ENCODE measurements around the gene CDK13.

CDK13 gene

GRCh38 chr7:39936761-39937160 is 13.3 kb upstream of the CDK13 start:
- no peak overlapping the region for H3K4me3 Mint-ChIP-seq
- no peak overlapping the region for H3K27ac Mint-ChIP-seq
- H3K27me3 Mint-ChIP-seq: no peaks in the 10 kb centered on the region
- no peaks in the 10 kb centered on the region for H3K9me3 Mint-ChIP-seq
- no peaks in the 10 kb centered on the region for H3K4me1 Mint-ChIP-seq
- no peaks in the 10 kb centered on the region for H3K36me3 Mint-ChIP-seq

- Mint-ChIP-seq H3K27me3 (no peaks in the 10 kb centered on the region), H3K36me3 (no peaks in the 10 kb centered on the region)
These were observed 12.5 kb upstream of the CDK13 start for GRCh38 chr7:39937366-39938153.

GRCh38 chr7:39942883-39943282 is 7.2 kb upstream of the CDK13 start:
- Mint-ChIP-seq H3K9me3 (no peaks in the 10 kb centered on the region), H3K4me3 (no peak overlapping the region), H3K27me3 (no peaks in the 10 kb centered on the region), H3K27ac (peak overlapping the region; percentile 17), H3K4me1 (peaks cover 6% of the 10 kb centered on the region), H3K36me3 (no peaks in the 10 kb centered on the region)

More at GRCh38 chr7:39937366-39938153, 12.5 kb upstream of the CDK13 start:
- H3K9me3 Mint-ChIP-seq: no peaks in the 10 kb centered on the region
- no peak overlapping the region for H3K4me3 Mint-ChIP-seq
- H3K4me1 Mint-ChIP-seq: no peaks in the 10 kb centered on the region
- no peak overlapping the region for H3K27ac Mint-ChIP-seq

GRCh38 chr7:39946693-39947092 is 3.4 kb upstream of the CDK13 start:
- Mint-ChIP-seq H3K36me3 (no peaks in the 10 kb centered on the region), H3K27ac (peak overlapping the region; percentile 2), H3K4me1 (peaks cover 18% of the 10 kb centered on the region), H3K4me3 (no peak overlapping the region), H3K27me3 (no peaks in the 10 kb centered on the region), H3K9me3 (no peaks in the 10 kb centered on the region)

- Mint-ChIP-seq H3K27me3 (no peaks in the 10 kb centered on the region), H3K36me3 (peaks cover 2% of the 10 kb centered on the region), H3K4me1 (peaks cover 28% of the 10 kb centered on the region), H3K4me3 (peak overlapping the region; percentile 98), H3K27ac (peak overlapping the region; percentile 83), H3K9me3 (no peaks in the 10 kb centered on the region)
These were observed 1.6 kb upstream of the CDK13 start for GRCh38 chr7:39948375-39948955.

- H3K36me3 Mint-ChIP-seq: peaks cover 2% of the 10 kb centered on the region
- no peaks in the 10 kb centered on the region for H3K27me3 Mint-ChIP-seq
- no peaks in the 10 kb centered on the region for H3K9me3 Mint-ChIP-seq
- H3K4me1 Mint-ChIP-seq: peaks cover 34% of the 10 kb centered on the region
- peak overlapping the region; percentile 98 for H3K4me3 Mint-ChIP-seq
- peak overlapping the region; percentile 99 for H3K27ac Mint-ChIP-seq
These were observed 814 bp upstream of the CDK13 start for GRCh38 chr7:39948956-39949928.

GRCh38 chr7:39950473-39951225 is 593 bp downstream of the CDK13 start:
- Mint-ChIP-seq H3K9me3 (no peaks in the 10 kb centered on the region), H3K27me3 (no peaks in the 10 kb centered on the region), H3K4me3 (peak overlapping the region; percentile 98), H3K36me3 (peaks cover 2% of the 10 kb centered on the region), H3K4me1 (peaks cover 48% of the 10 kb centered on the region), H3K27ac (peak overlapping the region; percentile 84)

- Mint-ChIP-seq H3K4me3 (peak overlapping the region; percentile 96), H3K27me3 (no peaks in the 10 kb centered on the region), H3K4me1 (peaks cover 57% of the 10 kb centered on the region), H3K36me3 (peaks cover 2% of the 10 kb centered on the region), H3K9me3 (no peaks in the 10 kb centered on the region), H3K27ac (peak overlapping the region; percentile 85)
These were observed 1.5 kb downstream of the CDK13 start for GRCh38 chr7:39951226-39952194.

GRCh38 chr7:39952374-39952773 is 2.3 kb downstream of the CDK13 start:
- H3K27ac Mint-ChIP-seq: peak overlapping the region; percentile 85

GRCh38 chr7:39952803-39953202 is 2.7 kb downstream of the CDK13 start:
- no peaks in the 10 kb centered on the region for H3K9me3 Mint-ChIP-seq
- peaks cover 64% of the 10 kb centered on the region for H3K4me1 Mint-ChIP-seq
- peak overlapping the region; percentile 32 for H3K27ac Mint-ChIP-seq
- peaks cover 4% of the 10 kb centered on the region for H3K36me3 Mint-ChIP-seq
- no peaks in the 10 kb centered on the region for H3K27me3 Mint-ChIP-seq
- peak overlapping the region; percentile 96 for H3K4me3 Mint-ChIP-seq

More at GRCh38 chr7:39952374-39952773, 2.3 kb downstream of the CDK13 start:
- Mint-ChIP-seq H3K4me1 (peaks cover 64% of the 10 kb centered on the region), H3K9me3 (no peaks in the 10 kb centered on the region), H3K27me3 (no peaks in the 10 kb centered on the region), H3K36me3 (peaks cover 4% of the 10 kb centered on the region), H3K4me3 (peak overlapping the region; percentile 96)

GRCh38 chr7:39954694-39955093 is 4.6 kb downstream of the CDK13 start:
- Mint-ChIP-seq H3K27me3 (no peaks in the 10 kb centered on the region), H3K36me3 (peaks cover 4% of the 10 kb centered on the region), H3K4me1 (peaks cover 66% of the 10 kb centered on the region), H3K9me3 (no peaks in the 10 kb centered on the region), H3K27ac (no peak overlapping the region), H3K4me3 (peak overlapping the region; percentile 65)

GRCh38 chr7:39958038-39958437 is 8.0 kb downstream of the CDK13 start:
- H3K9me3 Mint-ChIP-seq: no peaks in the 10 kb centered on the region
- peaks cover 11% of the 10 kb centered on the region for H3K36me3 Mint-ChIP-seq
- peaks cover 81% of the 10 kb centered on the region for H3K4me1 Mint-ChIP-seq
- no peaks in the 10 kb centered on the region for H3K27me3 Mint-ChIP-seq
- H3K27ac Mint-ChIP-seq: no peak overlapping the region
- H3K4me3 Mint-ChIP-seq: peak overlapping the region; percentile 51

GRCh38 chr7:39967406-39968161 is 17.5 kb downstream of the CDK13 start:
- peaks cover 97% of the 10 kb centered on the region for H3K4me1 Mint-ChIP-seq

More at GRCh38 chr7:39967406-39968161, 17.5 kb downstream of the CDK13 start:
- no peaks in the 10 kb centered on the region for H3K9me3 Mint-ChIP-seq
- H3K27ac Mint-ChIP-seq: peak overlapping the region; percentile 46
- peaks cover 9% of the 10 kb centered on the region for H3K36me3 Mint-ChIP-seq
- no peaks in the 10 kb centered on the region for H3K27me3 Mint-ChIP-seq
- H3K4me3 Mint-ChIP-seq: no peak overlapping the region

All from activated naive CD4-positive, alpha-beta T cell treated with anti-CD3 and anti-CD28 coated beads, Interleukin-2, amount 50 U/mL, for 24 hours (primary cell).